ENCODE data around the gene ALAD.

GRCh38 chr9:113381909-113382411, 19.1 kb downstream of the ALAD start:
- TF ChIP-seq, protein P1, sequence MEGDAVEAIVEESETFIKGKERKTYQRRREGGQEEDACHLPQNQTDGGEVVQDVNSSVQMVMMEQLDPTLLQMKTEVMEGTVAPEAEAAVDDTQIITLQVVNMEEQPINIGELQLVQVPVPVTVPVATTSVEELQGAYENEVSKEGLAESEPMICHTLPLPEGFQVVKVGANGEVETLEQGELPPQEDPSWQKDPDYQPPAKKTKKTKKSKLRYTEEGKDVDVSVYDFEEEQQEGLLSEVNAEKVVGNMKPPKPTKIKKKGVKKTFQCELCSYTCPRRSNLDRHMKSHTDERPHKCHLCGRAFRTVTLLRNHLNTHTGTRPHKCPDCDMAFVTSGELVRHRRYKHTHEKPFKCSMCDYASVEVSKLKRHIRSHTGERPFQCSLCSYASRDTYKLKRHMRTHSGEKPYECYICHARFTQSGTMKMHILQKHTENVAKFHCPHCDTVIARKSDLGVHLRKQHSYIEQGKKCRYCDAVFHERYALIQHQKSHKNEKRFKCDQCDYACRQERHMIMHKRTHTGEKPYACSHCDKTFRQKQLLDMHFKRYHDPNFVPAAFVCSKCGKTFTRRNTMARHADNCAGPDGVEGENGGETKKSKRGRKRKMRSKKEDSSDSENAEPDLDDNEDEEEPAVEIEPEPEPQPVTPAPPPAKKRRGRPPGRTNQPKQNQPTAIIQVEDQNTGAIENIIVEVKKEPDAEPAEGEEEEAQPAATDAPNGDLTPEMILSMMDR (optimal IDR thresholded peaks at IDR 0.05 in 1 of 3, IDR thresholded peaks at IDR 0.05 in 1 of 3, conservative IDR thresholded peaks at IDR 0.05 in 1 of 3; ENCODE audit: extremely low read depth in 1 of 3, insufficient read depth in 2 of 3, low read length in 3 of 3) = no peak
- no peak for TF ChIP-seq EZH2 (IDR thresholded peaks at IDR 0.05; ENCODE audit: low read length)
